Spleen (tissue), 7 donors: ENCODE data around the gene LRP1B.

Source experiments
- POLR2A ChIP-seq, 3 donors: fragments of 450-650 bp; IDR thresholded peaks; one replicate each; pipeline ENCODE4 v1.5.1; 2017; ENCODE audit warnings: antibody characterized with exemption in 3 of 3, mild to moderate bottlenecking in 1 of 3
- POLR2AphosphoS5 ChIP-seq, 3 donors: sonication (generic); formaldehyde crosslinking; IDR thresholded peaks; one replicate each; pipeline ENCODE4 v1.5.1; 2017; ENCODE audit warnings: antibody characterized with exemption in 3 of 3
- TF ChIP-seq, protein P1 (sequence below), 11 experiments: fragments of 200-600 bp in 7 of 11; fragments of 450-650 bp in 4 of 11; sonication (generic) in 4 of 11; IDR thresholded peaks in 8 of 11; conservative IDR thresholded peaks in 3 of 11; 1 replicate in 7 of 11; 2 replicates in 4 of 11; pipeline versions ENCODE4 v1.4.0 to v1.8.0; 2016 to 2021; ENCODE audit warnings: antibody characterized with exemption in 11 of 11, inconsistent platforms in 4 of 11, mild to moderate bottlenecking in 1 of 11
- donor health status: DM: no; HTN: no; CAD: no; lungs with moderate emphysema.
- donor health status: DM: no; HTN: no; CAD: no.
- donor health status: DM: no; HTN: no; CAD: no.

DNA sequence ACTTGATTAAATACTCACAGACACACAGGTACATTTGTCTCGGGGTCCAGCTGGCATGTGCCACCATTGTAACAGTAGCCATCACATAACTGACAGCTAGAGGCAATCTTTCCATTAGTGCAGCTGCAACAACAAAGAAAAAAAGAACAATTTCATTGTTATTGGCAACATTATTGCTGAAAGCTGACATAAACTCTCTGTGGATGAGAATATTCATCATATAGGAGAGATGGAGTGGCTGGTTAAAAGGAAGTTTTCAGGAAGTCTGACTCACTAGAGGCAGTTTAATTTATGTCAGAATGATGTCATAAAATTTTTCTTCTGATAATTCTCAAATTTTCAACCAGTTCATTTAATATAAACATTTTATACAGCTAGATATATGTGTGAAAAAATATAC, 1860.6 kb downstream of the LRP1B start:
- TF ChIP-seq POLR2AphosphoS5 (IDR thresholded peaks at IDR 0.05) (no peak), POLR2A (IDR thresholded peaks at IDR 0.05) (no peak)
- TF ChIP-seq, protein P1, sequence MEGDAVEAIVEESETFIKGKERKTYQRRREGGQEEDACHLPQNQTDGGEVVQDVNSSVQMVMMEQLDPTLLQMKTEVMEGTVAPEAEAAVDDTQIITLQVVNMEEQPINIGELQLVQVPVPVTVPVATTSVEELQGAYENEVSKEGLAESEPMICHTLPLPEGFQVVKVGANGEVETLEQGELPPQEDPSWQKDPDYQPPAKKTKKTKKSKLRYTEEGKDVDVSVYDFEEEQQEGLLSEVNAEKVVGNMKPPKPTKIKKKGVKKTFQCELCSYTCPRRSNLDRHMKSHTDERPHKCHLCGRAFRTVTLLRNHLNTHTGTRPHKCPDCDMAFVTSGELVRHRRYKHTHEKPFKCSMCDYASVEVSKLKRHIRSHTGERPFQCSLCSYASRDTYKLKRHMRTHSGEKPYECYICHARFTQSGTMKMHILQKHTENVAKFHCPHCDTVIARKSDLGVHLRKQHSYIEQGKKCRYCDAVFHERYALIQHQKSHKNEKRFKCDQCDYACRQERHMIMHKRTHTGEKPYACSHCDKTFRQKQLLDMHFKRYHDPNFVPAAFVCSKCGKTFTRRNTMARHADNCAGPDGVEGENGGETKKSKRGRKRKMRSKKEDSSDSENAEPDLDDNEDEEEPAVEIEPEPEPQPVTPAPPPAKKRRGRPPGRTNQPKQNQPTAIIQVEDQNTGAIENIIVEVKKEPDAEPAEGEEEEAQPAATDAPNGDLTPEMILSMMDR (IDR thresholded peaks at IDR 0.05 in 8 of 11, conservative IDR thresholded peaks at IDR 0.05 in 3 of 11) = no peak
